ENCODE results near the gene OR5K2.
A peak's percentile ranks its signal among the peaks of the same experiment; 100 is the strongest.

OR5K2 gene

DNA sequence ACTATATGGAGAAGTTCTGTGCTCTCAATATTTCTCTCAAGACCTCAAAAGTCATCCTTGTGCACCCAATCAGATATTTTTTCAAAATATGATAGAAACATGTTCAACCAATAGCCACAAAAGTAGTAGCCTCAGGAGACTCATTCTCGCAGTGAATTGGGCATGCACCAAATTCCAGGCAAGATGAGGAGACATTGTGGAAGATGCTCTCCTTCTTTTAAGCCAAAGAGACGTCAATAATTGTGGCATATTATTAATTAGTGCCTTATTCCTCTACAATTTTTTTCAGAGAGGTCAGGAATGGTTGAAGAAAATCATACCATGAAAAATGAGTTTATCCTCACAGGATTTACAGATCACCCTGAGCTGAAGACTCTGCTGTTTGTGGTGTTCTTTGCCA, at the start of gene OR5K2:
OR5K2 (plus strand) TSS at position 301 of the 400 bp plus-strand sequence; CDS start at position 301, 0 bp downstream.
- no peak for DNase-seq

DNA sequence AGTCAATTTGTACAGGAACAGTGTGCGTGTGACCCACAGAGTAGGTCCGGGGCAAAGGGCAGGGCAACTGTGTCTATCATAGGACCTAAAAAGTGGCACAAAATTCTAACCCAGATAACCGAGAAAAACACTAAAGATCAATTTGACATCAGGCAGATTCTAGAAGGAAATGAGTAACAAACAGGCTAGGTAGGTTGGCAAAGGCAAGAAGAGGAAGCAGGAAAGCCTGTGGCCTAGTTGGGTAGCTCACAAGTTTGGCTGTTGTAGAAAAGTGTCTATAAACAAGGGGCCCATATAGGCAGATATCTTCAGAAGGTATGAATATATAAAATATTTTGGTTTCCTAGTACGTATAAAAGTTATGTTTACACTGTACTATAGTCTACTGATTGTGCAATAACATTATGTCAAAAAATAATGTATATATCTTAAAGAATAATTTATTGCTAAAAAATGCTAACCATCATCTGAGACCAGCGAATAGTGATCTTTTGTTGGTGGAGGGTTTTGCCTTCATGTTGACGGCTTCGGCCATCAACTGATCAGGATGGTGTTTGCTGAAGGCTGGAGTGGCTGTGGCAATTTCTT, 47.8 kb upstream of the OR5K2 start:
- DNase-seq, result no peak

DNA sequence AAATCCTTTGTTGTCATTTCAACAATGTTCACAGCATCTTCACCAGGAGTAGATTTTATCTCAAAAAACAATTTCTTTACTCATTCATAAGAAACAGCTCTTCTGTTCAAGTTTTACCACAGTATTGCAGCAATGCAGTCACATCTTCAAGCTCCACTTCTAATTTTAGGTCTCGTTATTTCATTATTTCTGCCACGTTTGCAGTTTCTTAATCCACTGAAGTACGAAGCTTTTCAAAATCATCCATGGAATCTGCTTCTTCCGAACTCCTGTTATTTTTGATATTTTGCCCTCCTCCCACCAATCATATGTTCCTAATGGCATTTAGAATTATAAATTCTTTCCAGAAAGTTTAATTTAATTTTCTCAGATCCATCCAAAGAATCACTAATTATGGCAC, 47.1 kb upstream of the OR5K2 start:
- DNase-seq, result no peak

DNA sequence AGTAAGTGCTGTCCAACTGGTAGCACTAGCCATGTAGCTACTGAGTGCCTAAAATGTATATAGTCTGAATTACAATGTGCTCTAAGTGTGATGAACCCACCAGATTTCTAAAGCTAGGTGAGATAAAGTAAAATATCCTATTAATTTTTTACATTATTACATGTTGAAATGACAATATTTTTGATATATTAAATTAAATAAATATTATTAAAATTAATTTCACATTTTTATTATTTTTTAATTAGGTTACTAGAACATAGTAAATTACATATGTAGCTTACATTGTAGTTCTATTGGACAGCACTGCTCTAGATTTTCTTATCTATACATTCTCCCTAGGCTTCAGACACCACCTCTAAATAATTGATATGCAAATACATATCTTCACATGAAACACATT, 43.7 kb upstream of the OR5K2 start:
- no peak for DNase-seq

DNA sequence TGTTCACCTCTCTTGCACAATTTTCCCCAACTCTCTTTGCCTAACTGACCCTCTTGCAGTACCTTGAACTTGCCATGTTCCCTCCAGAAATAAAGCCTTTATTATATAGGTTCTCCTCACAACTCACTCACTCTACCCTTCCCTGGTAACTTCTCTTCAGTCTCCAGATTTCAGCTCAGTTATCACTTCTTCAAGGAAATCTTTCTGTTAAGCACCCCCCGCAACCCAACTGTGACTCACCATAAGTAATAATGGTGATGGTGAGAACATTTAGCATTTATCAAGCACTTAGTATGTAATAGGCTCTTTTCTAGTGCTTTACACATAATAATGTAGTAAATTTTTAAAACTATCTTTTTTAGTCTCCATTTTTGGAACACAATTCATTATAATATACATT, 42.6 kb upstream of the OR5K2 start:
- DNase-seq, result no peak

DNA sequence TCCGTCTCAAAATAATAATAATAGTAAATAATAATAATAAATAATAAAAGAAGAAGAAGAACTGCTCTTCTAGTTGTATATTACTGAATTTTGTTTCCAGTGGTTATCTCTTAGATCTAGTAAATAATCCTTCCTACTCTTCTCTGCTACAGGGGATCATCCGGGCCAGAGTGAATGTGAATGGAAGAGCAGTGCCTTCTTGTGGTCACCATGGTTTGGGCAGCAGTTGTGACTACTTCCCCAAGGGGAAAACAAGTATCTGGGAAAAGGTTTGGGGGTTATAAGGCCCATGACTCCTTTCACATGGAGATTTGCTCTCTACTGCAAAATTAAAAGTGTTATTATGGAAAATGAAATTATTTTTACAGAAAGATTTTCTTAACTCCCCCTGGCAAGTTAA, 39.9 kb upstream of the OR5K2 start:
- no peak for DNase-seq

DNA sequence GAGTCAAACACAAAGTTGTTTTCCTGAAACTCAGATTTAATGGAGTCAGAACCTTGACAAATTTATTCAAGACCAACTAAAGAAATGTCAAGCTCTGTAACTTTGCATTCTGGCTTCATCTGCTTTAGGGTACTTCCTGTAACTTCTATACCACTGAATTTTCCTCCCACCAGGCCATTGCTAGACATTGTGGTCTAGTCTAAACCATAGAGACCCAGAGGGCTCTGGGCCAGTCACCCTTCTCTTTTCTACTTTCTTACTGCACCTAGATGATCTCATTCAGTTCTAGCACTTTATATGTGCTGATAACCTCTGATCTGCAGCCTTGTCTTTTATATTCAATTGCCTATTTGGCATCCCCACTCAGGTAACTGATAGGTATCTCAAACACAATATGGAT, 37.3 kb upstream of the OR5K2 start:
- DNase-seq, result no peak

DNA sequence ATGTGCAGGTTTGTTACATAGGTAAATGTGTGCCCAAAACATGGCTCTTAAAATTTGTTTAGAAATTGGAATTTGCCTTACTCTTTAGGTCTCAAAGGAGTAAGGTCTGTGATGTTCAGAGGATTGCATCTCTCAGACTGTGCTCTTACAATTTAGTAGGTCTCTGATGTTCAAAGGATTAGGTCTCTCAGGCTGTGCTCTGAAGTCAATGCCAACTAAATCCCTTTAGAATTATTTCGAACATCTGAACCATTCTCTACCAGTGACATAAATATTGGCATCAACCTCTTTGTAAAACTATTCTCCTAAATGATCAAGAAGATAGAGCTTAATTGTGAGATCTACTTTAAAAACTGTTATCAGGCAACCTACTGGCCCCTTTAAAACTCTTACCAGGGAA, 34.6 kb upstream of the OR5K2 start, which contains the start of gene OR5K1:
OR5K1 (plus strand) TSS at position 301 of the 400 bp plus-strand sequence. CDS start 6,376 bp downstream, outside the sequence.
- no peak for DNase-seq

DNA sequence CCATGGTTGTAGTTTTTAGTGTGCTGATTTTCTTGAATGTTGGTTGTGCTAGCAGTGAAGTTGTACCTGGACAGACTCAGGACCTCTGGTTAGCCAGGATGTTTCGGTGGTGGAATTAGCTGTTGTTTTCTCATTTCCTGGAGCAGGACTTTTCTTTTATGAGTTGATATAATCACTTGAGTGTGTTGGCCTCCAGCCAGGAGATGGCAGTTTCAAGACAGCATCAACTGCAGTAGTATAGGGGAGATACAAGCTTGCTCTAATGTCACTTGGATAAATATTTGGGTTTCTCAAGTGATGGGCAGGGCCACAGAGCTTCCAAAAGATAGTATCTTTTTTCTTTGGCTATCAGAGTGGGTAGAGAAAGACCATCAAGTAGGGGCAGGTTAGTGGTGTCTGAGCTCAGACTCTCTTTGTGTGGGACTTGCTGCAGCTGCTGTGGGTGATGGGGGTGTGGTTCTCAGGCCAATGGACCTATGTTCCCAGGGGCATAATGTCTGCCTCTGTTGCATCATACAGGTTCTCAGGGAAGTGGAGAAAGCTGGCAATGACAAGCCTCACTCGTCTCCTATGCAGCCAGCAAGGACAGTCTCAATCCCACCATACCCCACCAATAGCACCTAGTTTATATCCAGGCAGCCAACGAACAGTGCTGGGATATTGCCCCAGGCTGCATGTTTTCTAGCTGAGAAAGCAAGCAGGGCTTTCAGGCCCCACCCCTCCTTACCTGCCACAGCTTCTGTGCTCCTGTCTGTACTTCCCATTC, 14.6 kb upstream of the OR5K2 start:
- no peak for DNase-seq

DNA sequence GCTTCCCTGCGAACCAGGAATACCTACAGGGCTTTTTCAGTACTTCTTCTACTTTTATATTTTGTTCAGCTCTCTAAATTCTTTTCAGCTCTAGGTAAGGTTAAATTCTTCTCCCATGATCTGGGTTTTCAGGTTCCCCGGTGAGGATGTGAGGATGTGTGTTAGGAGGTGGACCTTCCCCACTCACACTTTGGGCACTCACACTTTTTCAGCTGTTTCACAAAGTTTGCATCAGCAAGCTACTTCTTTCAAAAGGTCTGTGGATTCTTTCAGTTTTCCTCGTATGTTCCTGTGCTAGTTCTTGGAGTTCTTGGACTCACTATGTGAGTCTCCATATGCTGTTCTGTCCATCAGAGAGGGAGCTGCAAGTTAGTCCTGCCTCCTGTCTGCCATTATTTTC, 13.9 kb upstream of the OR5K2 start:
- DNase-seq, result no peak

DNA sequence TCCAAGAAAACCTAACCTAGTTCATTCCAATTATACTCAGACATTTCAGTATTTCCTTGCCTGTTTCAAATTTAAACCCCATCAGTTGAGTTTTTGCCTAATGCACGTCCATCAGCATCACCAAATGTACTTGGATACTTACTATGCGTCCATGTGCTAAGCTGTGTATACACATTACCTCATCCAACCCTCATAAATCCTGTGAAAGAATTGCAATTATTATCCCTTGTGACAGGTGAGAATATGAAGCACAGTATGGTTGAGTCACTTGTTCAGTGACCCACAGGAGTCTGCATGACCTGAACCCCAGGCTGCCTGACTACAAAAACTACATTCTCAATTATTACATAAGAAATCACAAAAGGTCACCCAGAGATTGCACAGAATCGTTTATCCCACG, 2.5 kb downstream of the OR5K2 start:
- DNase-seq, result no peak

DNA sequence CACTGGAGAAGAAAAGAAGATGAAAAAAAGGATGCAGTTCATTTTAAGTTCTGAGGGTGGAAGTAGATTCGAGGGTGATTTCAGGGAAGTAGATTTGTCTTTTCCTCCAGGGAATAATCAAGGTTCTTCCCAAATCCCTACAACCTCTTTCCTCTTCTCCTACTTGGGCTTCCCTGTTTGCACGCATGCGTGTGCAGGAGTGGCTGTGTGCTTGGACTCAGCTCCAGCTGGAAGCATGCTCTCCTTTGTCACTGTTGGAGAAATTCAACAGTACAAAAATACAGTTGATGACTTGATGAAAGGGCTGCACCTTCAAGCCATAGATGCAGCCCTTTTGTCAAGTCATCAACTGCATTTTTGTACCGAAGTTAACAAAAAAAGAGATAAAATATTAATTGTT, 3.8 kb downstream of the OR5K2 start:
- no peak for DNase-seq

DNA sequence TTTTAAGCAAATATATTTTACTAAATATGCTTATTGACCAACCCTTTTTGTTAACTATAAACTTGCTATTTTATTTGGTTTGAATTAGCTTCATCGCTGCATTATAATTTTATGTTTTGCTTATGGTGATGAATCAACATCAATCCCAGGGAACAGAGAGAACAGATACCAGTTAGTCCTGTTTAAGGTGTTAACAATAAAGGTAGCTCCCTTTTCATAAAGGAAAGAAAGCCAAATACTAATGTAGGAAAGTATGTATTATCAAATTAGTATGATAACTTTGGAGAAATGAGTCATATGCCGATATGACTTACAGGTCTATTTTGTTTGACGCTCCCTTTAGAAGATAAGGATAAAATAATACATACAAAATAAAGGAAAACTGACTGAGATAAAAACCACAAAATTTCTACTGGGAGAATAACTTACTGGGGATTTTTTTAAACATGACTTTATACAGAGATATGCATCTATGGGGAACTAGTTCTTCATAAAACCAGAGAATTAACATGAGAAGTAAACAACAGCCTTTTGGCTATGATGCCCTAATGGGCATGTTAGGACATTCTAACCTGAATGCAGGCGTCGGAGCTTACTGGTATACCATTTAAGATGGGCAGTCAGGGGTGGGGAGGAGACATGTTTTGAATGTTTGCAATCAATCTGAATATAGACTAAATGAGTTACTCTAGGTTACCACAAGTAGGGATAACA, 4.5 kb downstream of the OR5K2 start:
- DNase-seq, result no peak

DNA sequence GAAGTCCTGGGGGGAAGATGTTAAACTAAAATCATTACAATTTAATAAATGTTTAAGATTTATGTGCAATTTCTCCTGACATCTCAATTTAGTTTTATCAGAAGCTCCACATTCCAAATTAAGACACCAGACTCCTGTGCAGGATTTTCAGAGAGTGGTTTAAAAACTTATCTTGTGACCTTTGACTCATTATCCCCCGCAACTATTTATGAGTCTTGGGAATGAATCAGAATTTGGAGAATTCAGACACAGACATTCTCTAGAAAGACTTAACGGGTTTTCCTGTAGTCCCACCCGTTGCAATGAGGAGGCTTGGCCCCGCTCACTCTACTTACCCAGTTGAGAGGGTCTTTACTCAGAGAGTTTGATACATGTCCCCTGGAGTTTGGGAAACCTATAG, 7.1 kb downstream of the OR5K2 start:
- no peak for DNase-seq

DNA sequence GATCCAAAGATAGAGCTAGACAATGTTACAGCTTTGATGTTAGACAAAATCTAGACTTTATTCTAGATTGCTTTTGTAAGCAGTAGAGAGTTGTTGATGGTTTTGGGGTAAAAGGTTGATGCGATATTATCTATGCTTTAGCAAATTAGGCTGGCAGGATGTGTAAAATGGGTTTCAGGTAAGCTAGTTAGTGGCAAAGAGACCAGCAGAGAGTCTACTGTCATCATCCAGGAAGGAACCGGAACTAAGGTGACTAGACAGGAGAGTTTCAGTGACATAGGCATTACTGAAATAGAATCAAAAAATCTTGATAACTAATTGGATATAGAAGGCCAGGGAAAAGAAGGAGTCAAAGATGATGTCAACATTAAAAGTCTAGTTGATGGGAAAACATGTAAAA, 11.1 kb downstream of the OR5K2 start:
- DNase-seq, result no peak

DNA sequence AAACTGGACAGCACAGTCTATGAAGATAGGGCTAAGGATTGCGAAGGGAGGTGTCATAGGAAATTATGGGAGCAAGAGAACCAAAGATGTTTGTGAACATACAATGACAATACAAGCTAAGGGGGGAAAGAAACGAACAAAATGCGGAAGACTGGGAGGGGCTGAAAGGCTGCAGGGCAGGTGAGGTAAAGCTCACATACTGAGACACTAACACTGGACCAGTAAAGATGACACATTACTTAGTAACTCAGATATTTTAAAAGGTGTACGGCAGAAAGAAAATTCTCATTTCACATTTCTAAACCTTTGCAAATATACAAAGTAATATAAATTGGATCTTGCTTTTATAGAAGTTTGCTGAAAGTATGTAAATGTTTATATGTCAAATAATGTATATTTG, 15.1 kb downstream of the OR5K2 start:
- no peak for DNase-seq

DNA sequence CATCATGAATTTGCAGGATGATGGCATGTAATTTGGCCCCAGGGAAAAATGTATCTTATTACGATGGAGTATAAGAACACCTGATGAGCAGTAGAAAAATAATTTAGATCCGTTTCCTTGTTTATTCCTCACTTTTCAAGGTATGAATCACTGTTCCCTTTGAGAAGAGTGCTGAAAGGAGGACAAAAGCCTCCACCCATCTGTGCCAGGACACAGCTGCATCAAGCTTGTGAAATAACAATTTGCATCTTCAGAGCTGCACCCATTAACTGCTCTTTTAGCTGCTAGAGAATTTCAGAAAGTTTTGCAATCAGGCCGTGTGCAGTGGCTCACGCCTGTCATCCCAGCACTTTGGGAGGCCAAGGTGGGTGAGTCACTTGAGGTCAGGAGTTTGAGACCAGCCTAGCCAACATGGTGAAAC, 15.6 kb downstream of the OR5K2 start:
- no peak for DNase-seq

DNA sequence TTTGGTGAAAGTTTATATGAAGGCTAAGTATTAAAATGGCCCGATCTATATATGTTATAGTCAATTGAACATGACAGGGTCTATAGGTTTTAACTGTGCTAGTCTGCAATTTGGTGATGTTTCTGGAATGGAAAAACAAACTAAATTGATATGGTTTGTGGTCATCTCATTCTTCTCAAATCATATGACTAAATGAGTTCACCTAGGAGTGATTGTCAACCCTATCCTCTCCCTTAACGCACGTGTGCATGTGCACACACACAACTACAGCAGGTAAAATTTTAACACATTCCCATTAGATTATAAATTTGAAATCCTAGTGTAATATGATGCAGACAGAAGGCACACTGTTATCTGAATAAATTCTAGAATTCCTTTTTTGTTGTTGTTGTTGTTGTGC, 16.3 kb downstream of the OR5K2 start:
- DNase-seq, result no peak

DNA sequence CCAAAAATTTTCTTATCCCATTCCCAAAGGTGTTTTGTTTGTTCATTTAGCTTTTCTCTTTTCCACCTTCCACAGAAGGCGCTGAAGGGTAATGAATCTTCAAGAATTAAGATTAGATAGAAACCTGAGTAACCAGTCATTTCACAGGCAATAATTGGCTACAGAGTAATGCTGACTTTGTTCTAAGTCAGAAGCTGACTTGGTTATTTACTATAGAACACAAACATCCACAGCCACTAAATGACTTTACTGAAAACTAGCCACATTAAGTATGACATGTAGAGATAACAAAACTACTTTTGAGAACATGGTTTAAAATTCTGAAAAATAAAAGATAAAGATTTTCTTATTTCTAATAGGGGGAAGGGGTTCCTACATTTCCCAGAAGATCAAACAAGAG, 17.5 kb downstream of the OR5K2 start:
- DNase-seq, result no peak

DNA sequence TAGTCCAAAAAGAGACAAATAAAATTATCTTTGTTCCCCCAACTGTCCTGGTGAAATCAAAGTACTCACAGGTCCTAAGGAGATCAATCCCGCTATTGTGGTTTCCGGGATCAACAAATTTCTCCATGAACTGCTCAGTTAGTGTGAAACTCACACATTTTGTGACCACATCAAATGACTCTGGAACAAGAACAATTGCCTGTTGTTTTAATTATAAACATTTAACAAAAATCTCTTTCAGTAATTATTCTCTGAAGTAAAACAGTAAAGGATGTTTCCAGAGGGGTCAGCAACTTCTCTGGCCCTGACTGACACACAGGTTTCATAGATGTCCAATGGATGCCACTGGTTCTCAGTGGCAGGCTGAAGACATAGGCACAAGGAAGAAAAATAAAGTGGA, 21.3 kb downstream of the OR5K2 start:
- no peak for DNase-seq

DNA sequence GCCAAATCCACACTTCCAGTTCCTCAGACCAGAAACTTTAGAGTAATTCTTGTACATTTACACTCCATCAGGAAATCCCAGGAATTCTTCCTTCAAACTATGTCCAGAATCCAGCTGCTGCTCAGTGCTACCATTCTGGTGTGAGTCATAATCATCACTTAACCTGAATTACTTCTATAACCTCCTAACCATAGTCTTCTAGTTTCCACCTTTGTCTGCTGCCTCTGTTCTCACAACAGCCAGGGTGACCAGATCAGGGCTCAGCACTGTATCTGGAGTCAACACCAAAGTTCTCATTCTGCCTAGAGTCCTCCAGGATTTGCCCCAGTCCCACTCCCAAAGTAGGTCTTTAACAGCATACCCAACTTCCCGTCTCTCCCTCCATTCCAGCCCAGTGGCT, 21.9 kb downstream of the OR5K2 start:
- DNase-seq, result no peak

DNA sequence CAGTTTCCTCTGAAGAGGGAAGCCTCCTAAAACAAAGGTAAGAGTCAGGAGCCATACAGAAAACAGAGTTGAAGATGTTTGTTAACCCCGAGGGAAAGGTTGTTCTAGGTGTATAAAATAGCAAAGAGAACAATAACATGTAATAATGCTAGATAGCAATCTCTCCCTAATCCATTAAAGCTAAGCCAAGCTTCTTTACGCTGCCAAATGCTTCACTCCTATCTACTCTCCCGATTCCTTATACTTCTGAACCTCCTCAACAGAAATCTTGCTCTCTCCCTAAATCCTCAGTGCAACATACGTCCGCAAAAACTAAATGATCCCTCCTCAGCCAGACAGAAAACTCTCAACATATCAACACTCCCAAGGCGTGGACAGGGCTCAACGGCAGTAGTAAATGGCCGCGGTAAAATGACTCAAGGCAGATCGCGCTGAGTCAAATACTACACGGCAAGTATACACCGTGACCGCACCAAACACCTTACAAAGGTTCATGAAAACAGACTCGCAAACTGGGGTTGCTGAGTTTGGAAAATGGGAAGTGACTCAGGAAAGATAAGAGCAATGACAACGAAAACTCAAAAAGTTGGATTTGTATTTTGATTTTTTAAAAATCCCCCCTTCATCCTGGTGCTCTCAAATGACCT, 24.5 kb downstream of the OR5K2 start:
- no peak for DNase-seq

DNA sequence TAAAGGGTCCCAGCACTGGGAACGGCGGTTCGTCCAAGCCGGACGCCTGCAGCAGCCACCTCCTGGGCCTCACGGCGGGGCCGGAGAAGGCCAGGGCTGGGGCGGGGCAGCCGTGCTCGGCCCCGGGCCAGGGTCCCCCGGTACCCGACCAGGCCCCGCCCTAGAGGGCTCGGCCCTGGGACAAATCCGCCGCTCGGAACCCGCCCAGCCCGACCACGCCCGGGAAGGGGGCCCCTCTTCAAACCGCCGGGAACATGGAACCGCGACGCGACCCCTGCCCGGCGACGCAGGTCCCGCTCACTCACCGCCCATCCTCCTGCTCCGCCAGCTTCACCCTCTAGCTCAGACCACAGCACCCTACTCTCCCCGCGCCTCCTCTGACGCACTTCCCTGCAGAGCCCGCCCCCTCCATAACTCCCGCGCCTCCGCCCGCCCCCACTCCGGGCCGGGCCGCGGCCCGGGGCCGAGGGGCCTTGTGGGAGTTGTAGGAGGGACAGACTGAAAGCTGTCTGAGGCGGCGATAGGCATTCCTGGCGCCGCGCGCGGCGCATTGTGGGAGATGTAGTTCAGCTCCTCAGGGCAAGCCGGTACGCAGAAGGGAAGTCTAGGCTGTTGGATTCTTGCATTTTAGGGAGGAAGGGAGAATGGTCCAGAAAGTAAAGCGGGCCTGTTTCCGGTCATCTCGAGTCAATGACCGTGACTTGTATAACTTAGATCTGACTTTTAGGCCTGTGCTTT, 25.2 kb downstream of the OR5K2 start, which contains the start of gene CLDND1:
CLDND1 (minus strand) TSS at position 359 of the 738 bp plus-strand sequence. CDS start 1,478 bp downstream, outside the sequence.
- peak; percentile 61 for DNase-seq

Data from NCI-H187 treated with DMSO at 0.1 percent for 48 hours (cell line).